ENCODE measurements around the gene PHACTR2. TPM values are rescaled to one million over a fixed set of nuclear protein-coding genes. Genes with fewer than 3 reads are reported as not detected.

The PHACTR2 gene
- total and polyA plus RNA-seq, 11 donors: 10.2 to 101 (median 67.9) TPM

DNA sequence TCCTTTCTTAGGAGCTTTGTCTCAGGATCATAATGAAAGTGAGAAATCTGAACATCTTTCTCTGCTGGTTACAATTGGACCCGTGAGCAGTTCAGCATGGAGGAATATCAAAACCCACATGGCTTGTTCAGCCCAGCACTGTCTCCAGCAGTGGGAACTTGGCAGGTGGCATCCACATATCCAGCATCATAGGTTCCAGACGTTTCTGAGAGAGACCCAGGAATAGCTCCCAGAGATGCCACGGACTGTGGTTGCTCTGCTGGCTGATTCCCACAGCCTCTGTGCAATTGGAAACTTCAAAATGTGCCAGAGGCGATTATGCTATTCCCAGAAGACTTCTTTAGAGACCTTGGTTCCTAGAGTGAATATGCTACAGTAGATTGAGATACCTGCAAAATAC, 76.4 kb downstream of the PHACTR2 start:
- no peak for DNase-seq
- no peaks in the 10 kb centered on the region for H3K27me3 ChIP-seq
- intact Hi-C loops (cut with DNase I): no loop called here
- H3K27ac ChIP-seq: no peak overlapping the region
- ATAC-seq: peak in 3 of 4 donors; percentile 80 to 93 (median 88)
- H3K4me3 ChIP-seq: no peak overlapping the region
- peaks cover 0 to 42% (median 24%) of the 10 kb centered on the region in 9 donors for H3K36me3 ChIP-seq
- H3K9me3 ChIP-seq: no peaks in the 10 kb centered on the region
- H3K4me1 ChIP-seq: peaks cover 0 to 43% (median 14%) of the 10 kb centered on the region in 12 donors
- no peak for TF ChIP-seq POLR2A (IDR thresholded peaks at IDR 0.05)
- TF ChIP-seq, protein P1, sequence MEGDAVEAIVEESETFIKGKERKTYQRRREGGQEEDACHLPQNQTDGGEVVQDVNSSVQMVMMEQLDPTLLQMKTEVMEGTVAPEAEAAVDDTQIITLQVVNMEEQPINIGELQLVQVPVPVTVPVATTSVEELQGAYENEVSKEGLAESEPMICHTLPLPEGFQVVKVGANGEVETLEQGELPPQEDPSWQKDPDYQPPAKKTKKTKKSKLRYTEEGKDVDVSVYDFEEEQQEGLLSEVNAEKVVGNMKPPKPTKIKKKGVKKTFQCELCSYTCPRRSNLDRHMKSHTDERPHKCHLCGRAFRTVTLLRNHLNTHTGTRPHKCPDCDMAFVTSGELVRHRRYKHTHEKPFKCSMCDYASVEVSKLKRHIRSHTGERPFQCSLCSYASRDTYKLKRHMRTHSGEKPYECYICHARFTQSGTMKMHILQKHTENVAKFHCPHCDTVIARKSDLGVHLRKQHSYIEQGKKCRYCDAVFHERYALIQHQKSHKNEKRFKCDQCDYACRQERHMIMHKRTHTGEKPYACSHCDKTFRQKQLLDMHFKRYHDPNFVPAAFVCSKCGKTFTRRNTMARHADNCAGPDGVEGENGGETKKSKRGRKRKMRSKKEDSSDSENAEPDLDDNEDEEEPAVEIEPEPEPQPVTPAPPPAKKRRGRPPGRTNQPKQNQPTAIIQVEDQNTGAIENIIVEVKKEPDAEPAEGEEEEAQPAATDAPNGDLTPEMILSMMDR (IDR thresholded peaks at IDR 0.05): no peak
- 45 to 54% (median 47%) methylated on average over 4 of the region's 4 CpGs for WGBS, 4 donors

DNA sequence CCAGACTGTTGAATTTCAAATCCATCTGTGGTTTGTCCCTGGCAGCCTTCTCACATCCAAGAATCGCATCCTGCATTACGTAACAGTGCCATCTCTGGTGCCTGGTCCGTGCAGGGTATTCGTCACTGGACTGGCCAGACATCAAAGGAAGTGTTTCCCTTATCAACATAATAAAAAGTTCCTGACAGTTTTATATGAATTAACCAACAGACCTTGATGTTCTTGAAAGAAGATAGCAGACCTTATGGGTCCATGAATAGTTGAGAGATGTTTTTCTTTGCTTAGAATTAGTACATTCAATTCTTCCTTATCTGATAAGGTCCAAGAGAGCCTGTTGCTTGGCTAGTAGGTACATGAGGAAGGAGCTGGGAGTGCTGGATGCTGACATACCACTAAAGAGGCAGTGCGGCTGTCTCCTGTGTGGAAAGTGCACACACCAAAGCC, 77.6 kb downstream of the PHACTR2 start:
- Histone ChIP-seq H3K27ac (no peak overlapping the region), H3K27me3 (no peaks in the 10 kb centered on the region), H3K9me3 (no peaks in the 10 kb centered on the region), H3K4me1 (peaks cover 0 to 42% (median 14%) of the 10 kb centered on the region in 12 donors), H3K4me3 (no peak overlapping the region), H3K36me3 (peaks cover 0 to 47% (median 28%) of the 10 kb centered on the region in 9 donors)
- 49 to 60% (median 56%) methylated on average over 5 of the region's 5 CpGs for WGBS, 4 donors
- TF ChIP-seq, protein P1 (IDR thresholded peaks at IDR 0.05): no peak
- TF ChIP-seq POLR2A (IDR thresholded peaks at IDR 0.05): no peak
- no peak for DNase-seq
- ATAC-seq: peak in 2 of 4 donors; percentile 22 to 62
- intact Hi-C loops (cut with DNase I): no loop called here

DNA sequence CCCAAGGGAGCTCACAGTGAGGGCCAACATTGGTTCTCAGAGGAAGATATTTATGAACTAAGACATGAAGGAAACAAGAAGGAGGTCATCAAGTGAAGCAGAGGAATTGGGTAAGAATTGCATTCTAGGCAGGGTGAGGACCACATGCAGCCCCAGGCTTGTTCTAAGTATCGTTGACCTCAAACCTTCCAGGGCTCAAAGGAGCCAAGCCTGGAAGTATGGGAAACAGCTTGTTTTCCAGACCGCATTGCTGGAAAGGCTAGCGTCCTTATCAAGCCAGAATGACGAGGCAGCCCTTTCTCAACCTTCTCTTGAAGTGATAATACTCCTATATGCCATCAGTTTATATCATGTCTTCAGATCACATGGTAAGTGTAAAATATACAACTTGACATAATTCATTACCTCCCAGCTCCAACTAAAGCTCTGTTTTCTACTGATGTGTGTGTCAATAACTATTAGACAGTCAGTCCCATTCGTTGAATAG, 79.6 kb downstream of the PHACTR2 start:
- H3K4me3 ChIP-seq: no peak overlapping the region
- no peak for ATAC-seq
- intact Hi-C loops (cut with DNase I): no loop called here
- no peaks in the 10 kb centered on the region for H3K27me3 ChIP-seq
- WGBS, 4 donors: 93 to 96% (median 96%) methylated on average over 5 of the region's 5 CpGs
- H3K36me3 ChIP-seq: peaks cover 0 to 62% (median 31%) of the 10 kb centered on the region in 9 donors
- DNase-seq: no peak
- H3K9me3 ChIP-seq: no peaks in the 10 kb centered on the region
- peaks cover 0 to 30% (median 11%) of the 10 kb centered on the region in 12 donors for H3K4me1 ChIP-seq
- H3K27ac ChIP-seq: no peak overlapping the region
- TF ChIP-seq, protein P1 (IDR thresholded peaks at IDR 0.05): no peak
- no peak for TF ChIP-seq POLR2A (IDR thresholded peaks at IDR 0.05)

DNA sequence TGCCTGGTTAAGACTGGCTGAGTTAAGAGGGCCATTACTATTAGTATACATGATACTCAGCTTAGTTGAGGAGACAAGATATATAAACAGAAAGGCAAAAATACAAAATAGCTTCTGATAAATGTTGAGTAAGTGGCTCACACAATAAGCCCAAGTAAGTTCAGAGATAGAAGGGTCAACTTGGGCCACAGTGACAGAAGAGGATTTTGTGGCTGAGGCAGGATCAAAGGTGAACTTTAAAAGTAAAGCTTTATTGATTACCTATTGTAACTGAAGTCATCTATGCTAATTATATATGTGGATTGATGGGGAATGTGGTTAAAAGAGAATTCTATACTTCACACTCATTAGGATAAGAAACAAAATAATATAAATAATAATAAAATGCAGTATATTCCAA, 80.8 kb downstream of the PHACTR2 start:
- no peak for ATAC-seq
- H3K27ac ChIP-seq: no peak overlapping the region
- no peaks in the 10 kb centered on the region for H3K9me3 ChIP-seq
- peaks cover 0 to 26% (median 11%) of the 10 kb centered on the region in 12 donors for H3K4me1 ChIP-seq
- no peak overlapping the region for H3K4me3 ChIP-seq
- intact Hi-C loops (cut with DNase I): no loop called here
- TF ChIP-seq, protein P1 (IDR thresholded peaks at IDR 0.05): no peak
- TF ChIP-seq POLR2A (IDR thresholded peaks at IDR 0.05): no peak
- no peak for DNase-seq
- H3K36me3 ChIP-seq: peaks cover 0 to 61% (median 30%) of the 10 kb centered on the region in 9 donors
- H3K27me3 ChIP-seq: no peaks in the 10 kb centered on the region

All from heart left ventricle (tissue), 16 donors.